Raji (cell line): Measurements from ENCODE around the gene ZMAT5.

Experiments used
- POLR2A ChIP-seq: IDR thresholded peaks from 2 replicates; pipeline ENCODE4 v1.6.1; 2011; ENCODE audit warnings: low read depth, low read length, control low read depth; ENCODE audit not compliant: insufficient read depth

Gene ZMAT5

DNA sequence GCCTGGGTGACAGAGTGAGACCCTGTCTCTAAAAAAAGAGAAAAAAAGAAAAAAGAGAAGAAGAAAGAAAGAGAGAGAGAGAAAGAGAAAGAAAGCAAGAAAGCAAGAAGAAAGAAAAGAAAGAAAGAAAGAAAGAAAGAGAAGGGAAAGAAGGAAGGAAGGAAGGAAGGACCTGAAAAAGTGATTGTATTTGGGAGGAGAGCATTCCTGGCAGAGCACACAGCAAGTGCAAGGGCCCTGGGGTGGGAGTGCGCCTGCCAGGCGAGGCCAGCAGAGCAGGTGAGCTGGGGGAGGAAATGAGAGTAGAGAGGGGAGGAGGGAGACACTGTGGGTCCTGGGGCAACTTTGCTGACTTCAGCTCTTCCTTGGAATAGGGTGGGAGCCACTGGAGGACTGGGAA is 54.7 kb downstream of the ZMAT5 start:
- no peak for TF ChIP-seq POLR2A

DNA sequence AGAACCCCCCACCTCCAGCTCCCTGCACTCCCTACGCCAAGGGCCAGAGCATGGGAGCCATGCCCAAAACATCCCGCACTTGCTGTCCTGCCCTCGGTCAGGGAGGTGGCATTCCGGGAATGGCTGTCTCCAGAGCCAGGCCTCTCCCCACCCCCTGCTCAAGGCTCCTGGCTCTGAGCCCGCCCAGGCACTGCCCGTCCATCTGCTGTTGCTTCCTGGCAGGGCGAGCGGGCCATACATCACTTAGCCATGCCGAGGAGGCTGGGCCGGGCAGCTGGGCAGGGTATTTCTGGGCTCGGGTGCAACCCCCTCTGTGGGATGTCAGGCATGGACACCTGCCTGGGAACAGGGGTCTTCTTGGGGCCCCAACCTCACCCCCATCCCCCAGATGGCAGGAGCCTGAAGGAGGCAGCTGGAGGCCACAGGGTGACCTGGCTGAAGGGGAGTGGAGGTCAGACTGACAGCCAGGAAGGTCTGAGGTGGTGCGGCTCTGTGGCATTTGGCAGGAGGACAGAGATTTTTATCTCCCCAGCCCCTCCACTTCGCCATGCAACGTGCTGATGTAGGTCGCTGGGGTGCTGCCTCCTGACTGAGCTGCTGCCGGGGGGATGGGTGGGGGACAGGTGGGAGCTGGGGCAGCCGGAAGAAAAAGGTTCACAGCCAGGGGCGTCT is 55.7 kb downstream of the ZMAT5 start:
- no peak for TF ChIP-seq POLR2A

DNA sequence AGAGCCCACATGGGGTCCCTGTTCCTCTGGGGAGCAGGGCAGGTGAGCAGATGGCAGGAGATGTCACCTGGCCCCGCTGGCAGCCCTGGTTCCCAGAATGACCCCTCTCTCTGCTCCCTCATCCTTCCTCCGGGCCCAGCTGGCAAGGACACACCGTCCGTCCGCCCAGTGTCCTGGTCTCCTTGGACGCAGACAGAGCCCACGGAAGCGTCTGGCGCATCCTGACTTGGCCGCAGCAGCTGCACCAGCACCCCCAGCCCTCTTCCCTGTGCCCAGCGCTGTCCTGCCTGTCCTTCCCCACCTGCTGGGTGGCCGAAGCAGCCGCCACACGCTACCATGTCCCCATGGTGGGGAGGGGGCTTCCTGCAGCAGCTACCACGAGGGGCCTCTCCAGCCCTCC is 56.6 kb downstream of the ZMAT5 start:
- TF ChIP-seq POLR2A: no peak

DNA sequence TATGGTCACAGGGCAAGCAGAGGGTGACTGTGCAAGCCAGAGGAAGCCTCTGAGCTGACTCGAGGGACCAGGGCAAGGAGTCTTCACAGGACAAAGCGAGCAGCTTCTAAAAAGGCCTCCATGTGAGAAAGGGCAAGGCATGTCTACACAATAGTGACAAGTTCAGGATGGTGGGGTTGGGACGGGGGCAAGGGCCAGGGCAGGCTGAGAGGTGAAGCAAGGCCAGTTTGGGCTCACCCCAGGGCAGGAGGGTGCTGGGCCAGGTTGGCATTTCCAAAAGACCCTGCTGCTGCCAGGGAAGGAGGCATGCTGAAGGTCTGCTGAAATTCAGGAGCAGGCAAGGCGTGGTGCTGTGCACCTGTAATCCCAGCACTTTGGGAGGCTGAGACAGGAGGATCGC is 59.3 kb downstream of the ZMAT5 start:
- TF ChIP-seq POLR2A: no peak

DNA sequence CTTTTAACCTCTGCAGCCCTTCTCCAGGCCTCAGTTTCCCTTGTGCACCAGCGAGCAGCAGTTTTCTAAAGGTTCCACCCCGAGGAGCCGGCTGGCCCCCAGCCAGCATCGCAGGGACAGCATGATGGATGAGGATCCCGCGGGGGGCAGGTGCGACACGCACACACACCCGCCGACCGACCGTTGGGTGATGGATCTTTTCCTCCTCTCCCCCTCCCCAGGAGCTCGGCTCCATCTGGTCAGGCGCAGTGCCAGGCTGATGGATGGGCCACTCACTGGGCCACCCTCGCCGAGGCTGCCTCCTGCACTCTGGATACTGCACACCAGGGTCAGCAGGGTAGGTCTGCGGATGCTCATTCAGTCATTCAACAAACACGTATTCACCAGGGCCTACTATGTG is 59.8 kb downstream of the ZMAT5 start:
- no peak for TF ChIP-seq POLR2A

DNA sequence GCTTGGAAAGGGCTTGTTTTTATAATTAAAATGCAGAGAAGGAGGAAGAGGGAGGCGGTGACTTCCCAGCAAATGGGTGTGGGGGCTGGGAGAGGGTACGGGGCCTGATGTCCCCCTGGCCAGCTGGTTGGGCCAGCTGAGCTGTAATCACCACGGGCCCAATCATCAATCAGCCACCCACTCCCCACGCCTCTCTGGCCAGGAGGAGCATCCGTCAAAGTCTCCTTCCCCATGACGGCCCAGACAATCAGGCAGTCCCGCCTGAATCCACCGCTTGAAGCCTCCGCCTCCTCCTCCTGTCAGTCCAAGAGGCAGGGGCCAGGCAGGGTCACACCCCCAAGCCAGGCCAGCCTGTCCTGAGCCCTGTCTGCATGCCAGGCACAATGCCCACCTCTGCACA is 60.3 kb downstream of the ZMAT5 start:
- no peak for TF ChIP-seq POLR2A

DNA sequence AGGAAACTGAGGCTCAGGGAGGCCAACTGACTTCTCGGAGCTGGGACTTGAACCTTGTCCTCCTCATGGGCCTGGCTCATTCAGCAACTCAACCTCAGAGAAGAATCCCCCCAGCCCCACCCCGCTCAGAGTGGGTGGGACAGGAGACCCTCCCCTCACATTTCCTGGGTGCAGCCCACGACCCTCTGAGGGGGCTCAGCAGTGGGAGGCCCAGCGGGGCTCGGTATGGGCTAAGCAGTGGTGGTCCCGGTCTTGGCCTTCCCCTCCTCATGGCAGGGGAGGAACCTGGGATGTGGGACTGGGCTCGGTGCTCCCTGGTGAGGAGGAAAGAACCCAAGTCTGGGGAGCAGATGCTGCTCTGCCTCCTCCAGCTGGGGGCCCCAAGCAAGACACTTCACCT is 61.2 kb downstream of the ZMAT5 start:
- no peak for TF ChIP-seq POLR2A

DNA sequence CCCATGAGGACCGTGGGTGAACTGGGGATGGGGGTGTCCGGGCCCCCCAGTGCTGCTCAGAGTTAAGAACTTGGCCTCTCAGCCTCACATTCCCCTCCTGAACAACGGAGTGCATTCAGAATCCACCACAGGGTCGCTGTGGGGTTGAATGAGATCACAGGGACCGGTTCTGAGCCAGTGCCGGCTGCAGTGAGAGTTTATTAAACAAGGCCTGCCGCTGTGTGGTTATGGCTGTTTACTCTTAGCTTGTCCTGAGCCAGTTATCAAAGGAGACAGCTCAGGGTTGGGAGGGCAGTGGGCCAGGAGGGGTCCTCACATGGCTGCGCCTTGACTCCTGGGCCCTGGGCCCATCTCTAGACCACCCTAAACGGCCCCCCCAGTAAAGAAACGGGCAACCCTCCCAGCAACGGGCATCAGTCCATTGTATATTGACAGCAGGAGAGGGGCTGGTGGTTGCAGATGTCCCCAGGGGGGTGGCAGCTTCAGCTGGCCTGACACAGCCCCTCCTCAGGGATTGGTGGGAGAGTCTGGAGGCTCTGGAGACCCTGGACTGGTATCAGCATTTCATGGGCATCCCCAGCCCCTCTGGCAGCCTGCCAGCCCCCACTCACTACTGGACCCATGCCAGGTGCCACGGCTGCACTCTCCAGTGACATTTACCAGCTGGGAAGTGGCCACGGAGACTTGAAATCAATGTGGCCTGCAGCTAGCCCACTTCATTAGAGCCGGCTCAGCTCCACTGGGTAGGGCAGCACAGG is 62.1 kb downstream of the ZMAT5 start:
- TF ChIP-seq POLR2A: no peak

DNA sequence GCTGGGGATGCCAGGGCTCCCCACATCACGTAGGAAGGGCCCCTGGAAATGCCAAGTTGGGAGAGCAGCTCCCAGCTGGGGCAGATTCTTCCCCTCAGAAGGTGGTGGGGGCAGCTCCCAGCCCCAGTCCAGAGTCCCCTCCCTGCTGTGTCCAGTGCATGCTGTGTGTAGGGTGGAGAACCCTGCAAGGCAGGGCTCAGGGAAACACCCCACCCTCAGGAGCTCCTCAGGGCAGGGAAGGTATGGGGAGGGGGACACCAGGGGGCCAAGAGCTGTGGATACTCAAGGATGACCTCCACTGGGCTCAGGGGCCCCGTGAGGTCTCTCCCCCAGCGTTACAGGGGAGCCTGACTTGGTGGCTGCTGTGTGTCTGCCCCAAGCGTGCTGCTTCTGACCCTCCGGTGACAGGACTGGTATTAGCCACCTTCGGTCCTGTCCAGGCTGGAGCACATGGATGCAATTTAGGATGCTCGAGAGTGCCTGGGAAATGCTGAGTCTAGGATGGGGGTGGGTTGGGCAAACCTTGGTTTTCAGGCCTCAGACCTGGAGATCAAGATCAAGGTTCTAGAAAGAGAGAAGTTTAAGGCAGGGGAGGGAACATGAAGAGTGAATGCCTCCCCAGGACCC is 63.1 kb downstream of the ZMAT5 start:
- no peak for TF ChIP-seq POLR2A

DNA sequence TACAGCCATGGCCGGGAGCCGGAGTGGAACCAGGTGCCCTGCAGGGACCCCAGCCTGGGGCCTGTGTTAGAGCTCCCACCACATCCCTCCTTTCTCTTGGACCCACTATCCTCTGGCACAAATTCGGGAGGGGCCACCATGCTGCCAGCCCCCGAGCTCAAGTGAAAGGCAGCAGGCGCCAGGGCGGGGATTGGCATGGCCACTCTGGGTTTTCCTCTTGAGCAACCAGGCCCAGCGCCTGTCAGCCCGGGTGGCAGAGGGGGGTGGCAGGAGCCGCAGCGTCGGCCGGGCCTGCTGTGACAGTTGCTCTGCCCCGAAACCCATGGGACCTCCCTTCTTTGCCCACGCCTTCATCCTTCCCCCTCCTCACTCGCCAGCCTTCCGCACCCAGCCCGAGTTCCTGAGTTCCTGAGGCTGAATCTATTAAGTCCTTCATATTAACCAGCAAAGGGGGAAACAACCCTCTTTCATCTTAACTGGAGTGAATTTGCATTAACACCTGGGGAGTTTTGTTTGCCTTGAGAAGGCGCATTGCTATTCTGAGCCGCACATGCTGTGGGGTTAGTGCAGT is 63.8 kb downstream of the ZMAT5 start:
- TF ChIP-seq POLR2A: no peak

DNA sequence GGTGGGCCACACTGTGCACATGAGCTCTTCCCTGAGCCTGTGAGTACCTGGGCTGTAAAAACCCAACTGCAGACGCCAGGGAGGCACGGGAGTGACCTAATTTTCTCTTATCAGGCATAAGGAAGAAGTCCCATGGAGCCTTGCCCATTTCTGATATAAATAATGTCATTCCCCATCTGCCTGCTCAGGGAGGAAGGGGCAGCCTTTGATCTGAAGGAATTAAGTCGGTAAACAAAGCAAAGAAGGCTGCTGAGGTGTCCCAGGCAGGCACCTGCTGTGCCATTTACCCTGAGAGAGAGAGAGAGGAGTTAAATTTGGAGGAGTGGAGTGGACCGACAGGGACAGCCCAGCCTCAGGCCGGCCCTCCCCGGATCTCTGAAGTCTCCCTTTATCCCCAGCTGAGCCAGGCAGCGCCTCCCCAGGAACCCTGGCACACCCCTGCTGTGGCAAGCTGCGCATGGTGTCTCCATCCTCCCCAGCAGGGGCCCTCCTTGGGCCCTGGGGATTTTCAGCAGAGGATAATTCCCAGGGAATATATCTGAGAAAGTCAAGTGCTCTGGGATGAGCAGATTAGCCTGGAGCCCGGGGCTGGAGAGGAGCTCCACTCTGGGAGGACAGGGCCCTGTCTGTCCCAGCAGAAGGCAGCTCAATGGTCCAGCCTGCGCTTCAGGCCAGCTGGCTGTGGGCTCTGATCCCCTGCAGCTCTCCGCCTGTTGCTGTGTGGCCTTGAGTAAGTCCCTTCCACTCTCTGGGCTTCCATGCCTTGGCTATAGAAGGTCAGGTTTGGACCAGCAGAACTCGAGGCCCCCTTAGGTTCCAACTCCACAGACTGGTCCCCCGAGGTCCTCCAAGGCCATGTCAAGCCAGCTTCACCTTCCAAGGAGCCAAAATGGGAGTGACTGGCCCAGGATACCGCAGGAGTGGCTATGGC is 64.5 kb downstream of the ZMAT5 start:
- TF ChIP-seq POLR2A: no peak

DNA sequence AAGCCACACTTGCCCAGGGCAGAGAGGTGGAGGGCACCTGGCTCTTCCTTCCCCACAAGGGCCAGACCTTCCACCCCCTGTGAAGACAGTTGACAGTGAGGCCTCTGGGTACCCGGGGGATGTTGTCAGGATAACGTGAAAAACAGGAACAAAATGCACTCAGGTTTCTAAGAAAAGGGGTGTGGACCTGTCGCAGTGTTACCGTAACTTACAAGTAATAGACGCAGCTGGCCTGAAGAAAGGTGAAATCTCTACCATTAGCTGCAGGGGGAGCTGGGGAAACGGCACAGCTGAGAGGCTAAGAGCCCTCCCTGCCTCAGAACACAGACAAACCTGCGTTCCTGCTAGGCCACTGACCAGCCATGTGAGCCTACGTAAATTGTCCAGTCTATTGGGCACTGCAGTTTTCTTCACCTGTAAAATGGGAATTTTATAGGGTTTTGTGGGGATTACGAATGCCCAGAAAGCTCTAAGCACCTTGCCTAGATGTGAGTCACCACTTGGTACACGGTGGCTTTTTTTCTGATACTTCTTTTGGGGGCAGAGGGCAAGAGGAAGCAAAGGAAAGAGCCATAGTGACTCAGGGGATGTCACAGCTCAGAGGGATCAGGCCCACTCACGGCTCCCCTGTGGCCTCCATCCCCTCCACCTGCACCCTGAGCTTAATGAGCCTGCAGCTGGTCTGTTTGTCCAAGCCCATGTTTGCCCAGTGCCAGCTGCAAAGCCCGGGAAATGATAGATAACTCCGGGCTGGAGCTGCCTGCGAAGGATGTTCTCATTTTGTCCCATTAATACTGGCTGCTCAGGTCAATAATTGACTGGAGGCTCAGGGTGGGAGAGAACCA is 65.4 kb downstream of the ZMAT5 start:
- no peak for TF ChIP-seq POLR2A

DNA sequence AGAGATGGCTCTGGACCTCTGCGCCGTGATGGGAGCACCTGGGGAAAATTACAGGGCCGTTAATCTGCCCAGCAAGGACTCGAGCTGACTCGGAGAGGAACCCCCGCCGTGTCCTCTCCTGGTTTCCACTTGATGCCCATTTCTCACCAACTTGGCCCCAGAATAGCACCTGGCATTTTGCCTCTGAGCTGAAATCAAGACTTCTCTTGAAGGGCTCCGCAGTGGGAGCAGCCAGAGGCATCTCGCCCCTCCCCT is 66.0 kb downstream of the ZMAT5 start:
- no peak for TF ChIP-seq POLR2A

DNA sequence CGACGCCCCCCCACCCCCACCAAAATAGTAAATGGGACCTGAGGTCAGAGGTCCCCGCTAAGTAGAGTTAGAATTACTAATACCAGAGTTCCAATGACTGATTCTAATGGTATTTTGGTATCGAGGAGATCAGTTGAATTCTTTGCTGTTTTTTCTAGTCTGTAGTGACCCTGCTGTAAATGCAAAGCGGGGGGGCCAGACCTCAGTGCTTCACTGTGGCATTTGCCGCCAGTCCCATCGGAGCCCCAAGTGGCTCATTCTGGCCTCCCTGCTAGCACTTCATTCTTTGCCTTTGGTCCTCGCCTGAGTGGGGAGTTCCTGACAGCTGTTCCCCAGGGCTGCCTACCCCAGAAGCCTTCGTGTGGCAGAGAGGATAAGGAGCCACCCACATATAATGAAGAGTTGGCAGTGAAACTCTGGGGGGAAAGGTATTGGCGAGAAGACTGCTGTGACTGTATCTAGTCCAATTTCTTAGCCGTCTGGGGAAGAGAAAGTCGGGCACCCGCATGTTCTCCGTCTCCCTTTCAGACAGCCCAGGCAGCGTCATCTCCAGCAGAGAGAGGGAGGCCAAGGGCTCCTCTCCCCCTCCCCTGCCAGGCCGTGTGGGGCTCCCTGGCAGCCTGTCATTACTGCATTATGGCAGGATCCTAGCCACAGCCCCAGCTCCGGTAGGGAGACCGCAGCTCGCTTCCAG is 66.5 kb downstream of the ZMAT5 start:
- TF ChIP-seq POLR2A: no peak

DNA sequence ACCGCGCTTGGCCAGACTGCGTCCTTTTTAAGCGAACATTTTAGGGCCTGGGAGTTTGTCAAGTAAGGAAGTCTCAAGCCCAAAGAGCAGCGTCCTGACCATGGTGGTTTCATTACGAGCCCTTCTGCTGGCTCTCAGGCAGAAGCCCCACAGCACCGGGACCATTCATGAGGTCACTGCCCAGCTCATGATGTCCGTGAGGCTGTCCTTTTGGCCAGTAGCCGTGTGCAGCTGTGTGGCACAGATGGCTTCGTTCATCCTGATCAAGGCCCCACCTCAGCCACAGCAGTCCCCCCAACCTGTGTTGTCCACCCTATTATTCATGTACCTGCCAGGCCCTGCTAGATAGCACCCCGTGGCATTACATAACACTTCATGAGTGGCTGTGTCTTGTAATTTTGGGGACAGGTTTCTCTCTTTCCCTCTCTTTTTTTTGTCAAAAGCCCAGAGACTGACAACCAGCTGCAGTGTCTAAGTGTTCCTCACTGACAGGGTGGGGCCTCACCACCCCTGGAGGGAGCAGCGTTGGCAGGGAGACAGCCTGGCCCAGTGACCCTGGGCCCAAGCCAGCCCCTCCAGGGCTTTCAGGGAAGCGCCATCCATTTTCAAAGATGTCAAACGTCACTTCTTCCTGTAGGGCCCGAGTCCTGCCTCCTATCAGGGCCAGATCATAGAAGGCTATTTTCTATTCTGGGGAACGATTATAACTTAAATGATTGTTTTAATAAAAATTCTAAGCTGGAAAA is 68.8 kb downstream of the ZMAT5 start:
- no peak for TF ChIP-seq POLR2A
